Stomach (tissue), 9 donors: Measurements from ENCODE around the gene BBX. TPM values are rescaled to one million over a fixed set of nuclear protein-coding genes. Genes with fewer than 3 reads are reported as not detected.

ENCODE experiments used
- DNase-seq, 2 donors: peaks; one replicate each; pipeline versions ENCODE4 v3.0.0 to v3.0.0-alpha.2; 2013 to 2019
- H3K27ac ChIP-seq, 5 donors: fragments of 200-600 bp in 4 of 5; sonication (generic) in 4 of 5; one replicate each; pipeline ENCODE4 v1.5.1; 2013 to 2019; ENCODE audit warnings: mild to moderate bottlenecking in 1 of 5, moderate library complexity in 1 of 5
- H3K27me3 ChIP-seq, 3 donors: fragments of 200-600 bp; sonication (generic); one replicate each; pipeline ENCODE4 v1.5.1; 2017 to 2019; ENCODE audit warnings: mixed run types in 1 of 3
- H3K36me3 ChIP-seq, 4 donors: fragments of 200-600 bp; sonication (generic); 1 replicate in 3 of 4; 2 replicates in 1 of 4; pipeline ENCODE4 v1.5.1; 2016 to 2019
- H3K4me1 ChIP-seq, 4 donors: fragments of 200-600 bp; sonication (generic); one replicate each; pipeline ENCODE4 v1.5.1; 2016 to 2019
- H3K4me3 ChIP-seq, 4 donors: fragments of 200-600 bp; sonication (generic) in 3 of 4; one replicate each; pipeline ENCODE4 v1.5.1; 2016 to 2019; ENCODE audit warnings: mild to moderate bottlenecking in 1 of 4
- H3K9me3 ChIP-seq, 4 donors: fragments of 200-600 bp; sonication (generic); one replicate each; pipeline ENCODE4 v1.5.1; 2016 to 2019
- EP300 ChIP-seq: sonication (generic); formaldehyde crosslinking; IDR thresholded peaks from one replicate; pipeline ENCODE4 v1.6.1; 2017; ENCODE audit warnings: antibody characterized with exemption
- POLR2A ChIP-seq, 4 donors: fragments of 450-650 bp; IDR thresholded peaks; one replicate each; pipeline ENCODE4 v1.6.1; 2016; ENCODE audit warnings: antibody characterized with exemption in 4 of 4, control low read depth in 2 of 4, mild to moderate bottlenecking in 1 of 4, moderate library complexity in 1 of 4
- POLR2AphosphoS5 ChIP-seq, 3 donors: sonication (generic); formaldehyde crosslinking; IDR thresholded peaks; one replicate each; pipeline ENCODE4 v1.6.1; 2016; ENCODE audit warnings: antibody characterized with exemption in 3 of 3
- WGBS, 5 donors: extraction: QIAGEN DNeasy Blood & Tissue Kit in 3 of 5; methylation state at CpG; one replicate each; pipeline versions ENCODE4 v1.1.5 to v1.1.7; 2013 to 2018; 5-methylcytosine and 5-hydroxymethylcytosine counted together
- intact Hi-C: fragments of 100-400 bp; cut with DNase I; formaldehyde crosslinking; loops from one replicate; pipeline ENCODE4 v1.15.1; 2023; ENCODE audit warnings: low total_unique reads
- polyA plus RNA-seq, 3 donors: library from polyadenylated mRNA; stranded (reverse); fragments of 200-250 nt; gene quantifications; one replicate each; pipeline ENCODE4 v1.2.3, GENCODE V29; 2013
- total RNA-seq, 5 donors: library from RNA; depleted of rRNA; stranded (reverse); fragments of >200 nt; gene quantifications; one replicate each; pipeline versions ENCODE4 v1.1.0 to v1.2.3, GENCODE V29; 2014 to 2016
- TF ChIP-seq, protein P1 (sequence below), 7 experiments: fragments of 450-650 bp in 4 of 7; fragments of 200-600 bp in 3 of 7; sonication (generic) in 3 of 7; IDR thresholded peaks; one replicate each; pipeline ENCODE4 v1.5.1; 2016 to 2019; ENCODE audit warnings: antibody characterized with exemption in 7 of 7, control low read depth in 2 of 7, mild to moderate bottlenecking in 1 of 7
- donor health status: healthy with polysubstance abuse.
- donor health status: Bipolar disorder and iron deficiency.
- donor health status: healthy.

BBX gene
- total and polyA plus RNA-seq, 8 donors = 4.6 to 81.1 (median 45.2) TPM

DNA sequence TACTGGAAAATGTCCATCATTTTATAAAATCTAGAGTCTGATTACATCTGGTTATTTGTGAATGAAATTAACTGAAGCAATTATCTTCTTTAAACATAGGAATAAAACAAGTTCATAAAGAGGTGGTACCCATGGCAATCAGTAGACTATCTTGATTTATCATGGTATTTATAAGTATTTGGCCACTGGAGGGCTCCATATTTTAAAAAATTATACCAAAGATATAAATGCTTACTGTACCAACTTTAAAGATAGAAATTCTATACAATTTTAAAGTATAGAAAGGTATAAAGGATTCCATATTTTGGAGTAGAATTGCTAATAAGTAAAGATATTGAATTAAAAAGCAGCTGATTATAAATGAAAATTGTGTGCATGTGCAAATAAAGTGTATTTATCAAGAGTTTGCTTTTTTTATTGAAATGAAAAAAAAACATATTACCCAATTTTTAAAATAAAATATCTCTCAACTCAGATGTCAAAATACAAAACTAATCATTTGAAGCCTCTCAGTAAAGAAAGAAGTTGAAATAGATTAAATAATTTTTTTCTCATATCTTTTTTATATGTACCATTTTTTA is 105.3 kb downstream of the BBX start:
- no peak overlapping the region for H3K4me3 ChIP-seq
- DNase-seq = no peak
- no peaks in the 10 kb centered on the region for H3K27me3 ChIP-seq
- intact Hi-C loops = no loop called here
- no peak overlapping the region for H3K27ac ChIP-seq
- no peaks in the 10 kb centered on the region for H3K9me3 ChIP-seq
- peaks cover 0 to 9% (median 5%) of the 10 kb centered on the region in 4 donors for H3K4me1 ChIP-seq
- no peaks in the 10 kb centered on the region for H3K36me3 ChIP-seq
- TF ChIP-seq, protein P1, sequence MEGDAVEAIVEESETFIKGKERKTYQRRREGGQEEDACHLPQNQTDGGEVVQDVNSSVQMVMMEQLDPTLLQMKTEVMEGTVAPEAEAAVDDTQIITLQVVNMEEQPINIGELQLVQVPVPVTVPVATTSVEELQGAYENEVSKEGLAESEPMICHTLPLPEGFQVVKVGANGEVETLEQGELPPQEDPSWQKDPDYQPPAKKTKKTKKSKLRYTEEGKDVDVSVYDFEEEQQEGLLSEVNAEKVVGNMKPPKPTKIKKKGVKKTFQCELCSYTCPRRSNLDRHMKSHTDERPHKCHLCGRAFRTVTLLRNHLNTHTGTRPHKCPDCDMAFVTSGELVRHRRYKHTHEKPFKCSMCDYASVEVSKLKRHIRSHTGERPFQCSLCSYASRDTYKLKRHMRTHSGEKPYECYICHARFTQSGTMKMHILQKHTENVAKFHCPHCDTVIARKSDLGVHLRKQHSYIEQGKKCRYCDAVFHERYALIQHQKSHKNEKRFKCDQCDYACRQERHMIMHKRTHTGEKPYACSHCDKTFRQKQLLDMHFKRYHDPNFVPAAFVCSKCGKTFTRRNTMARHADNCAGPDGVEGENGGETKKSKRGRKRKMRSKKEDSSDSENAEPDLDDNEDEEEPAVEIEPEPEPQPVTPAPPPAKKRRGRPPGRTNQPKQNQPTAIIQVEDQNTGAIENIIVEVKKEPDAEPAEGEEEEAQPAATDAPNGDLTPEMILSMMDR (IDR thresholded peaks at IDR 0.05) = no peak
- TF ChIP-seq POLR2A (IDR thresholded peaks at IDR 0.05) (no peak), POLR2AphosphoS5 (IDR thresholded peaks at IDR 0.05) (no peak), EP300 (no peak)

DNA sequence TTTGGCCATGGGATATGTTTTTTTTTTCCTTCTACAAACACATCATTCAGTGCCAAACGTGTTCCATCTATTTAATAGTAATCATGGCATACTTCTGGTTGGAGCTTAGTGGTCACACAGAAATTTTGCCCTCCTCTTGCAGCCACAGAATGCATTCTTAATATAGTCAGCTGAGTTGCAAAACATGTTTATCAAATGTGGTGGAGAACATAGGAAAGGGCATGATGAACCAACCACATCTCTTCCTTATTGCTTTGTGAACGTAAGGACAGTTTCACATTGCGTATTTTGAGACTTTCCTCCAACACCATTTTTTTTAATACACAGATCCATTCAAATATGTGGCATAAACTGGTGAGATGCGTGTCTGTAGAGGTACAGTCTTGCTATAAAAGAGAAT is 106.8 kb downstream of the BBX start:
- Histone ChIP-seq H3K36me3 (no peaks in the 10 kb centered on the region), H3K27me3 (no peaks in the 10 kb centered on the region), H3K4me3 (no peak overlapping the region), H3K9me3 (no peaks in the 10 kb centered on the region), H3K4me1 (peaks cover 0 to 9% (median 5%) of the 10 kb centered on the region in 4 donors), H3K27ac (no peak overlapping the region)
- WGBS, 5 donors = 71 to 87% (median 85%) methylated on average over 4 of the region's 4 CpGs
- TF ChIP-seq POLR2AphosphoS5 (IDR thresholded peaks at IDR 0.05) (no peak), EP300 (no peak), POLR2A (IDR thresholded peaks at IDR 0.05) (no peak)
- TF ChIP-seq, protein P1 (IDR thresholded peaks at IDR 0.05) = no peak
- intact Hi-C loops = no loop called here
- no peak for DNase-seq

DNA sequence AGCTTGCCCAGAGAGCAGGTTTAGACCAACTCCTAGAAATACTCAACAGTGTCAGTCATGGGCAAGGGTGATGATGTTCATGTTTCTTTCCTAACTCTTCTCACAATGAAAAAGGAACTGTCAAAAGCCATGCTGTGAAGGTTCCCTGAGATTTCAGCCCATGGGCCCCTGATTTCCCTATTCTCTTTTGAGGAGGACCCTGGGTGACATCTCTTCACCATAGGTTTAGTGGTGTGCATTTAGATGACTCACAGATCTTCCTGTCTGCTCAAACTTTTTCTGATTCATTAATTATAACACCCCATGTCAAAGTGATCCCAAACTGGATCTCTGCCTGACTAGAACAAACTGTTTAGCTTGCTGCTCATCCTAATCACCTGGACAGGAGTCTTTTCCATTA is 108.0 kb downstream of the BBX start:
- Histone ChIP-seq H3K9me3 (no peaks in the 10 kb centered on the region), H3K36me3 (no peaks in the 10 kb centered on the region), H3K4me1 (peaks cover 0 to 9% (median 5%) of the 10 kb centered on the region in 4 donors), H3K27me3 (no peaks in the 10 kb centered on the region), H3K27ac (no peak overlapping the region), H3K4me3 (no peak overlapping the region)
- intact Hi-C loops = no loop called here
- no peak for TF ChIP-seq EP300
- TF ChIP-seq POLR2A (IDR thresholded peaks at IDR 0.05) = no peak
- TF ChIP-seq, protein P1 (IDR thresholded peaks at IDR 0.05) = no peak
- no peak for TF ChIP-seq POLR2AphosphoS5 (IDR thresholded peaks at IDR 0.05)
- no peak for DNase-seq

DNA sequence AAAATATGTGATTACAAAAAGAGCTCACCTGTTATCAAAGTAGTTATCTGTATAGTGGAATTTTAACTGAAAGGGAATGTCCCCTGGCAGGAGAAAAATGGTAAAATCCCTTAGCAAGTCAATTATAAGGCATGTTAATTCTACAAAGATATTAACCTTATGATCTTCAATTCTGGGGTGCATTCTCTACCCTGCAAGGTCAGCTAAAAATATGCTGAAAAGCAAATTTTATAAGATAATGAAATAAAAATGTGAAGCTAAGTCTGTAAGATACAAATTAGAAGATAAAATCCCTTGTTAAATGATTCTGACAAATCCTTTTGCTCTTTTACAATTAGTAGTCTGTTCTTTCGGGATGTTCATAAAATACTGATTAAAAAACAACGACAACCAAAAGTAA is 109.8 kb downstream of the BBX start:
- WGBS, 5 donors = 77 to 90% (median 79%) methylated on average over 2 of the region's 2 CpGs
- Histone ChIP-seq H3K4me1 (peaks cover 0 to 9% (median 5%) of the 10 kb centered on the region in 4 donors), H3K36me3 (no peaks in the 10 kb centered on the region), H3K9me3 (no peaks in the 10 kb centered on the region), H3K4me3 (no peak overlapping the region), H3K27ac (no peak overlapping the region), H3K27me3 (no peaks in the 10 kb centered on the region)
- no peak for DNase-seq
- TF ChIP-seq, protein P1 (IDR thresholded peaks at IDR 0.05) = no peak
- TF ChIP-seq POLR2AphosphoS5 (IDR thresholded peaks at IDR 0.05) (no peak), POLR2A (IDR thresholded peaks at IDR 0.05) (no peak), EP300 (no peak)
- intact Hi-C loops = no loop called here
